22Rv1 (cell line): ENCODE measurements around the gene DIP2C.

Experiments used
- H3K27ac ChIP-seq: fragments of 450-650 bp; 2 replicates; pipeline ENCODE4 v1.5.1; 2017
- ZFX ChIP-seq: fragments of 450-650 bp; IDR thresholded peaks from 2 replicates; pipeline ENCODE4 v1.6.1; 2017; ENCODE audit warnings: antibody characterized with exemption, borderline replicate concordance
- TF ChIP-seq, protein P1 (sequence below): fragments of 450-650 bp; IDR thresholded peaks from 2 replicates; pipeline ENCODE4 v1.5.1; 2017; ENCODE audit warnings: mild to moderate bottlenecking

DIP2C gene

DNA sequence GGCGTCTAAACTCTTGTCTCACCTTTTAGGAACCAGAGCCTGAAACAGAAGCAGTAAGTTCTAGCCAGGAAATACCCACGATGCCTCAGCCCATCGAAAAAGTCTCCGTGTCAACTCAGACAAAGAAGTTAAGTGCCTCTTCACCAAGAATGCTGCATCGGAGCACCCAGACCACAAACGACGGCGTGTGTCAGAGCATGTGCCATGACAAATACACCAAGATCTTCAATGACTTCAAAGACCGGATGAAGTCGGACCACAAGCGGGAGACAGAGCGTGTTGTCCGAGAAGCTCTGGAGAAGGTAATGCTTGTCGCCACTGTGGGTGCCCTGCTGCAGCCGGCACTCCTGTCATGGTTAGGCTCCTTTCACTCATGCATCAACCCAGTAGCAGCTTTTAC is 441.2 kb downstream of the DIP2C start:
- no peak overlapping the region for H3K27ac ChIP-seq
- no peak for TF ChIP-seq ZFX
- TF ChIP-seq, protein P1, sequence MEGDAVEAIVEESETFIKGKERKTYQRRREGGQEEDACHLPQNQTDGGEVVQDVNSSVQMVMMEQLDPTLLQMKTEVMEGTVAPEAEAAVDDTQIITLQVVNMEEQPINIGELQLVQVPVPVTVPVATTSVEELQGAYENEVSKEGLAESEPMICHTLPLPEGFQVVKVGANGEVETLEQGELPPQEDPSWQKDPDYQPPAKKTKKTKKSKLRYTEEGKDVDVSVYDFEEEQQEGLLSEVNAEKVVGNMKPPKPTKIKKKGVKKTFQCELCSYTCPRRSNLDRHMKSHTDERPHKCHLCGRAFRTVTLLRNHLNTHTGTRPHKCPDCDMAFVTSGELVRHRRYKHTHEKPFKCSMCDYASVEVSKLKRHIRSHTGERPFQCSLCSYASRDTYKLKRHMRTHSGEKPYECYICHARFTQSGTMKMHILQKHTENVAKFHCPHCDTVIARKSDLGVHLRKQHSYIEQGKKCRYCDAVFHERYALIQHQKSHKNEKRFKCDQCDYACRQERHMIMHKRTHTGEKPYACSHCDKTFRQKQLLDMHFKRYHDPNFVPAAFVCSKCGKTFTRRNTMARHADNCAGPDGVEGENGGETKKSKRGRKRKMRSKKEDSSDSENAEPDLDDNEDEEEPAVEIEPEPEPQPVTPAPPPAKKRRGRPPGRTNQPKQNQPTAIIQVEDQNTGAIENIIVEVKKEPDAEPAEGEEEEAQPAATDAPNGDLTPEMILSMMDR = no peak

GRCh38 chr10:247480-247879 is 442.0 kb downstream of the DIP2C start:
- H3K27ac ChIP-seq = no peak overlapping the region
- TF ChIP-seq, protein P1 = no peak
- TF ChIP-seq ZFX = no peak

- no peak for TF ChIP-seq ZFX
- TF ChIP-seq, protein P1 = no peak
- H3K27ac ChIP-seq = no peak overlapping the region
These were observed 443.0 kb downstream of the DIP2C start for GRCh38 chr10:246431-246830.

- TF ChIP-seq, protein P1 = no peak
- TF ChIP-seq ZFX = no peak
- no peak overlapping the region for H3K27ac ChIP-seq
These were observed 445.2 kb downstream of the DIP2C start for GRCh38 chr10:244227-244626.

DNA sequence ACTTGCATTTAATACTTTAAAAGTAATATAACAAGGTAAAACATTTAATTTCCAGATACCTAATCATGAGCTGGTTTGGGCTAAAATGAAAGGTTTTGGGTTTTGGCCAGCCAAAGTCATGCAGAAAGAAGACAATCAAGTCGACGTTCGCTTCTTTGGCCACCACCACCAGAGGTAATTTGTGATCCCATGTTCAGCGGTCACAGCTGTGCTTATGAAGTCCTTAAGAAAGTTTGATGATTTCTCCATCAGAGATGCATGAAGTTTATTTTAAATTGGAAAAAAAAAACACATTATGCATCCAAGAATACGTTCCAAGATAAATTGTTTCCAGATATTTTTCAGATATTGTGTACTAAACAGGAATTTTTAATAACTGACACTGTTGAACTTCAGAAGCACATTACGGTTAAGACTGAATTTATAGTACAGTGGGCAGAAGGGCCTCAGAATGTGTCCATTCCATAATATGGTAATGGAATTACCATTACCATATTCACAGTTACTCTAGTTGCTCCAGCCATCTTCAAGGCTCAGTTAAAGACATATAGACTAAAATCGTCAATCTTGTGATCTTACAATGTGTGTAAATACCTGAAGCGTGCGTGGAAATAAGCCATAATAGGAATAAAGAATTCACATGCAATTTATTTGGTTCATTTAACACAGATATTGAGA is 447.4 kb downstream of the DIP2C start:
- no peak for TF ChIP-seq ZFX
- TF ChIP-seq, protein P1 = no peak
- no peak overlapping the region for H3K27ac ChIP-seq

DNA sequence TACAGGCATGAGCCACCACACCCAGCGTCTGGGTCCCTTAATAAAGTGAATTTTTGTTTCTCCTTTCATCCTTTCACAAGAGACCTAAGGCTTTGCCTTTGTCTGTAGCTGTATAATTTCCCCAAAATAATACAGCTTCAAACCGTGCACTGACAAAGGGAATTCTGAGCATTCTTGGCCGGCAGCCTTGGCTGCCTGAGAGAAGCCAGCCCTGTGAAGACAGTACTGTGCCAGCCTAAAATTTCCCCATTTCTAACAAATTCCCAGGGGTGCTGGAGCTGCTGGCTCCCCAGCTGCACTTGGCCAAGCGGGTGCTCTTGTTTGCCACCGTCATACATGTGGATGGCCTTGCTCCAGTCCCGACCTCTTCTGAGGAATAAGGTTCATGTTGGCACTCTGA is 448.0 kb downstream of the DIP2C start:
- no peak overlapping the region for H3K27ac ChIP-seq
- TF ChIP-seq, protein P1 = no peak
- TF ChIP-seq ZFX = no peak

- no peak overlapping the region for H3K27ac ChIP-seq
- no peak for TF ChIP-seq ZFX
- TF ChIP-seq, protein P1 = no peak
These were observed 450.4 kb downstream of the DIP2C start for GRCh38 chr10:239109-239508.
